GM18873 (cell line): ENCODE data around the gene PROZ.
A peak's percentile ranks its signal among the peaks of the same experiment; 100 is the strongest.
"Not testable (repeated sequence)": the region's sequence is repeated elsewhere in the genome, so short reads cannot be mapped to it uniquely, and the experiment has no call there.

Source experiments
- ATAC-seq: cut with Tn5 transposase; IDR thresholded peaks from one replicate; pipeline ENCODE4 v1.9.1; 2021; ENCODE audit warnings: mild to moderate bottlenecking, moderate library complexity, moderate number of reproducible peaks; ENCODE audit not compliant: unreplicated experiment, low FRiP score

Gene PROZ

GRCh38 chr13:113153810-113154748 lies 4.4 kb upstream of the PROZ start:
- ATAC-seq: peak; percentile 43

DNA sequence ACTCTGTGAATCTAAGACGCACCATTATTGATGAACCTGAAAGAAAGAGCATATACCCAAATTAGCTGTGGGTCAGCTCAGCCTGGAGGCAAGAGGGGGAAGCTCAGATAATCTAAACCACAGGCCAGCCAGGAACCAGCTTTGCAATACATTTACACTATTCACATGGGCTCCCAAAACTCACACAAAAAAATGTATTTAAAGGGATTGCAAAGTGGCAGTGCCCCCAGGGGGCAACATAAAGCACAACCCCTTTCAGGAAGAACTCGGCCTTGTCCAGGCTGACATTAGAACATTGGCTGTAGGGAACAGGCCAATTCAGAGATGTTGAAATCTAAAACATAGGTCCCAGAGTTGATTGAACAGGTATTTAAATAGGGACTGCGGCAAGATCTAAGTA lies 3.2 kb upstream of the PROZ start:
- ATAC-seq: no peak

- ATAC-seq: no peak
These were observed 2.3 kb upstream of the PROZ start for GRCh38 chr13:113155982-113156655.

- ATAC-seq: no peak
These were observed 1.1 kb upstream of the PROZ start for GRCh38 chr13:113157206-113157928.

DNA sequence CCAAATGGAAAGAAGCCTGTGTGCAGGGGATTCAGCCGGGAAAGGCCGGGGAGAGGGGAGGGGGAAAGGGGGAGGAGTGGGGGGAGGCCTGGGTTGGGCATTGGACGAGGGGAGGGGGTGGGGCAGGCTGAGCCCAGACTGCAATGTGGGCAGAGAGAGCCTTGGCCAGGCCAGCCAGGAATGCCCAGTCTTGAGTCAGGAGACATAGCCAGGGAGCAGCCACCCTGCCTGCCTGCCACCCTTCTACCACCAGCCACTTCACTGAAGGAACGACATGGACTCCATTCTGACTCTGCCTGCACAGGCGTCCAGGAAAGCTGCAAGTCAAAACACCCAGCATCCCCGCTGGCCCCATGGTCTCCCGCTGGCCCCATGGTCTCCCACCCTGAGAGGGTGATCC lies 498 bp downstream of the PROZ start:
- ATAC-seq: no peak

GRCh38 chr13:113159701-113160100 lies 1.3 kb downstream of the PROZ start:
- no peak for ATAC-seq

GRCh38 chr13:113160983-113161382 lies 2.5 kb downstream of the PROZ start:
- ATAC-seq: no peak

- ATAC-seq: no peak
These were observed 3.0 kb downstream of the PROZ start for GRCh38 chr13:113161433-113161832.

- not testable (repeated sequence) for ATAC-seq
These were observed 3.5 kb downstream of the PROZ start for GRCh38 chr13:113161975-113162374.

DNA sequence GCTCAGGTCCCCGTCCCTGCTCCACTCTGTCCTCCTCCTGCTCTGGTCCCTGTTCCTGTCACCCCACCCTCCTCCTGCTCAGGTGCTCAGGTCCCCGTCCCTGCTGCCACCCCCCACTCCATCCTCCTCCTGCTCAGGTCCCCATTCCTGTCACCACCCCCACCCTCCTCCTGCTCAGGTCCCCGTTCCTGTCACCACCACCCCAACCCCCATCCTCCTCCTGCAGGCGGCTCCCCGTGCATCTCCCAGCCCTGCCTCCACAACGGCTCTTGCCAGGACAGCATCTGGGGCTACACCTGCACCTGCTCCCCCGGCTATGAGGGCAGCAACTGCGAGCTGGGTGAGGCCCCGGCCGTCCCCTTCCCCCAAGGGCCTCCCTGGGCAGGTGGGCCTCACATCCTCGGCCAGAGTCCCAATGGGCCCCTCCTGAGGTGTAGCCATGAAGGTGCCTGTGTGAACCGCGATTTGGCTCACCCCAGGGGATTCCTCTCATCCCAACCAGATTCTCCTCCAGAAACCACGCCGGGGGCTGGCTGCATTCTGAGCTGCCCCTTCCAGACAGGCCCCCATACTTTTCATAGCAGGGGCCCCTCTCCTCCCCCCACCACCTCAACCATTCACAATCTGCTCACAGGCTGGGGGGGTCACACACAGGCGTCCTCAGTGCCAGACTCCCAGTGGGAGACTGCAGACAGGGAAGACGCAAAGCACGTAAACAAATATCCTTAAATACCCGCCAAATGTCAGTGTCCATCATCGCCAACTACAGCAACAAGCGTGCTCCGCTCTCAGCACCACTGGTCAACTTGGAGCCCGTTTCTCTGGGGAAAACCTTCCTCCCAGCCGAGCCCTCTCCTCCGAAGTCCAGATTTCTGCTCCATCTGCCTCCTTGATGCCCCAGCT lies 4.6 kb downstream of the PROZ start:
- no peak for ATAC-seq

- no peak for ATAC-seq
These were observed 6.0 kb downstream of the PROZ start for GRCh38 chr13:113164492-113164891.

DNA sequence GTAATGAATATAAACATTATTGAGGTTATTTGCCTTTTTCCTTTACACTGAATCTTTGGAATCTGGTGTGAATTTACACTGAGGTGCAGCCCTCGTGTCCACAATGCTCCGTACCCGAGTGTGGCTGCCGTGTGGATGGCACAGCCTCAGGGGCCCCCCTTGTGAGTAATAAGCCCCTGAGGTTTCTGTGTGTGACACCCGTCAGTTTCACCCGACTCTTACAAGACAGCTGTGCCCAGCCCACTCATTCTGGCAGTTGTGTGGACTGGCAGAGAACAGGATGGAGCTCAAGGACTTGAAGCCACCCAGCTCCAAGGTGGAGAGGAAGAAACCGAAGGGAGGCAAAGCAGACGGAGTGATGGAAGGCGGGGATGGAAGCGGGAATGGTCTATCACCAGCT lies 7.8 kb downstream of the PROZ start:
- ATAC-seq: no peak

- no peak for ATAC-seq
These were observed 8.2 kb downstream of the PROZ start for GRCh38 chr13:113166681-113167080.

- ATAC-seq: no peak
These were observed 8.7 kb downstream of the PROZ start for GRCh38 chr13:113167155-113167554.

- no peak for ATAC-seq
These were observed 9.1 kb downstream of the PROZ start for GRCh38 chr13:113167575-113167974.

DNA sequence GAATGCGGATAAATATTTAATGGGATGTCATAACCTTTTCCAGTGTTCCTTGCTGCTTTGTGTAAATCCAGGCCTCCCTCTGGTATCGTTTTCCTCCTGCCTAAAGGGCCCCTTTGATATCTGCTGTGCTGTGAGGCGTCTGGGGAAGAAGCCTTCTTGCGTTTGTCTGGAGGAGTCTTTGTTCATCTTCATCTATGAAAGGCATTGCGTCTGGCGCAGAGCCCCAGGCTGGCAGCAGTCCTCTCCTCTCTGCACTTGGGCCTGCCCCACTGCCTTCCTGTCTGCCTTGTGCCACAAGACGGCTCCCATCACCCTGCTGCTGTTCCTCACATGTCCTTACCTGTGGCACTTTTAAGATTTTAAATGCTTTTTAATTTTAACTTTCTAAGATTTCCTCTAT lies 9.8 kb downstream of the PROZ start:
- no peak for ATAC-seq

DNA sequence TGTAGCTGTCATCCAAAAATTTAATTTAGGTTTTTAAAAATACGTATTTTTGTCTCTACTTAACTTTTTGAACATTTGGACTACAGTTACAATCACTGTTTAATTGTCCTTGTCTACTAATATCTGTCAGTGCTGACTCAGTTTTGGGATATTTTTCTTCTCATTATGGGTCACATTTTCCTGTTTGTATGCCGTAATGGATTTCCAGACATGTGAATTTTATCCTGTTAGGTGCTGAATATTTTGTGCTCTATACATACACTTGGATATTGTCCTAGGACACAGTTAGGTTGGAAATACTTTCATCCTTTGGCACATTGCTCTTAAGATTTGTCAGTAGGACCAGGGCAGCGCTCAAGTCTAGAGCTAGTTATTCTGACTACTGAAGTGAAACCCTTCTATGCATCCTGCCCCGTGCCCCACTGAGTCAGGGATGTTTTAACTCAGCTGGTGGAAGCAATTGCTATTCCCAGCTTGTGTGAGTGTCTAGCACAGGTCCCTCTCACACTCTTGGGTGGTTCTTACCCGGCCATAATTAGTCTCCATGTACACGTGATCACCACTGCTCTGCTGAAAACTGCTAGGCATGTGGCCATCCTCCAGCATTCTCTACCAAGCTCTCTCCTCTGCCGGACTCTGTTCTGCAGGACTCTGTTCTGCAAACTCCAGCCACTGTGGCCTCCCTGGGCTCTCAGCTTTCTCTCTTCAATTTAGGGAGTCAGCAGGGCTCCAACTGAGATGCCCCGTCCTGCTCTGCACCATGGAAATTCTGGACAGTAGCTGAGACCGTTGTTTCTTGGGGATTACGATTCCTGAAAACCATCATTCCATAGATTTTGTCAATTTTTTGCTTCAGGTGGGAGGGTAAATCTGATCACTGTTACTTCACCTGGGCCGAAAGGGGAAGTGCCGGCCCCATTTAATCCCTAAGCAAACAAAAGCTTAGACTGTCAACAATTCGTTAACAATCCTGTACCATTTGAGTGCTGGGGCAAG lies 11.1 kb downstream of the PROZ start:
- ATAC-seq: no peak

- ATAC-seq: no peak
These were observed 12.1 kb downstream of the PROZ start for GRCh38 chr13:113170511-113170910.
